ENCODE data around the gene KANSL1. TPM values are rescaled to one million over a fixed set of nuclear protein-coding genes. Genes with fewer than 3 reads are reported as not detected.

Gene KANSL1
- total RNA-seq, 1 donor from 2014 or later: 154 TPM

- H3K4me3 Mint-ChIP-seq (ENCODE audit: unreplicated experiment): no peak overlapping the region
- no peak for TF ChIP-seq CTCF (IDR thresholded peaks at IDR 0.05; ENCODE audit: unreplicated experiment)
- peaks cover 6% of the 10 kb centered on the region for H3K27me3 Mint-ChIP-seq (ENCODE audit: unreplicated experiment)
- H3K9me3 Mint-ChIP-seq (ENCODE audit: unreplicated experiment): no peaks in the 10 kb centered on the region
- H3K4me1 Mint-ChIP-seq (ENCODE audit: unreplicated experiment): peaks cover 39% of the 10 kb centered on the region
- H3K27ac Mint-ChIP-seq (ENCODE audit: unreplicated experiment): no peak overlapping the region
- DNase-seq (ENCODE audit: low spot score): no peak
- H3K36me3 Mint-ChIP-seq (ENCODE audit: low read depth, unreplicated experiment): no peaks in the 10 kb centered on the region
These were observed 49.0 kb downstream of the KANSL1 start for GRCh38 chr17:46144246-46144645.

DNA sequence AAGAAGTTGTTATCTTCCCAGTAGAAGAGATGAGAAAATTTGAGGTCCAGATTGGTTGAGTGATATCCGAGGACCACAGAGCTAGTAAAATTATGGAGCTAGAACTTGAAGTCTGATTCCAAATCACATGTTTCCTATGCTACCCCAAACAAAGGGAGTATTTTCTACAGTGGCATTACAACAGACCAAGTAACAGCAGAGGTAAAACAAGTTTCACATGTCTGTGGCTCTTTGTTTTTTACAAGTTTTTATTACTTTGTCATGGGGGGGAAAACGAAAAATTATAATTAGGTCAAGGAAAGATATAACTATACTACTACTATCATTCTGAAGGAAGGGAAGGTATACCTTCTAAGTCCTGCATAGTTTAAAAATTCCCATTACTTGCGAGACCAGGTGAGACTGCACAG lies 49.4 kb downstream of the KANSL1 start:
- peaks cover 4% of the 10 kb centered on the region for H3K27me3 Mint-ChIP-seq (ENCODE audit: unreplicated experiment)
- H3K27ac Mint-ChIP-seq (ENCODE audit: unreplicated experiment): peak overlapping the region; percentile 16
- TF ChIP-seq CTCF (IDR thresholded peaks at IDR 0.05; ENCODE audit: unreplicated experiment): no peak
- no peaks in the 10 kb centered on the region for H3K36me3 Mint-ChIP-seq (ENCODE audit: low read depth, unreplicated experiment)
- H3K4me1 Mint-ChIP-seq (ENCODE audit: unreplicated experiment): peaks cover 40% of the 10 kb centered on the region
- no peak for DNase-seq (ENCODE audit: low spot score)
- no peak overlapping the region for H3K4me3 Mint-ChIP-seq (ENCODE audit: unreplicated experiment)
- H3K9me3 Mint-ChIP-seq (ENCODE audit: unreplicated experiment): no peaks in the 10 kb centered on the region

GRCh38 chr17:46141645-46142044 lies 51.6 kb downstream of the KANSL1 start:
- Mint-ChIP-seq H3K9me3 (ENCODE audit: unreplicated experiment) (no peaks in the 10 kb centered on the region), H3K36me3 (ENCODE audit: low read depth, unreplicated experiment) (no peaks in the 10 kb centered on the region), H3K27me3 (ENCODE audit: unreplicated experiment) (peaks cover 2% of the 10 kb centered on the region), H3K27ac (ENCODE audit: unreplicated experiment) (no peak overlapping the region), H3K4me3 (ENCODE audit: unreplicated experiment) (no peak overlapping the region), H3K4me1 (ENCODE audit: unreplicated experiment) (peaks cover 30% of the 10 kb centered on the region)
- no peak for TF ChIP-seq CTCF (IDR thresholded peaks at IDR 0.05; ENCODE audit: unreplicated experiment)
- DNase-seq (ENCODE audit: low spot score): no peak

DNA sequence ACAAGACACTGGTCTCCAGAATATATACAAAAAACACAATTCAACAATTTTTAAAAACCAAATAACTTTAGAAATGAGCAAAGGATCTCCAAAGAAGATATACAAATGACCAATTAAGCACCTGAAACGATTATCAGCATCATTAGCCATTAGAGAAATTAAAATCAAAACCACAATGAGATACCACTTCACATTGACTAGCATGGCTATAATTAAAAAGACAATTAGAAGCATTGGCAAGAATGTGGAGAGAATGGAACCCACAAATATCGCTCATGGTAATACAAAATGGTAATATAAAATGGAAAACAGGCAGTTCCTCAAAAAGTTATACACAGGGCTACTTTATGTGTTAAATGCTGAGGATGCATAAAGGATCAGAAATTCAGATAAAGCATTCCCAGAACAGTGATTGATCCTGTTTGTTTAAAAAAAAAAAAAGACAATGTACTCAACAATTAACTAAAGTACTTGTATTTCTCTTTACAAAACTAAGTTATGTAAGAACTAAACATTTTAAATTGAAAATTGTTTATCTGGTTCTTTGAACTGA lies 52.5 kb downstream of the KANSL1 start:
- H3K27ac Mint-ChIP-seq (ENCODE audit: unreplicated experiment): peak overlapping the region; percentile 16
- no peak for DNase-seq (ENCODE audit: low spot score)
- peaks cover 24% of the 10 kb centered on the region for H3K4me1 Mint-ChIP-seq (ENCODE audit: unreplicated experiment)
- TF ChIP-seq CTCF (IDR thresholded peaks at IDR 0.05; ENCODE audit: unreplicated experiment): no peak
- no peaks in the 10 kb centered on the region for H3K9me3 Mint-ChIP-seq (ENCODE audit: unreplicated experiment)
- H3K36me3 Mint-ChIP-seq (ENCODE audit: low read depth, unreplicated experiment): no peaks in the 10 kb centered on the region
- no peak overlapping the region for H3K4me3 Mint-ChIP-seq (ENCODE audit: unreplicated experiment)
- peaks cover 2% of the 10 kb centered on the region for H3K27me3 Mint-ChIP-seq (ENCODE audit: unreplicated experiment)

DNA sequence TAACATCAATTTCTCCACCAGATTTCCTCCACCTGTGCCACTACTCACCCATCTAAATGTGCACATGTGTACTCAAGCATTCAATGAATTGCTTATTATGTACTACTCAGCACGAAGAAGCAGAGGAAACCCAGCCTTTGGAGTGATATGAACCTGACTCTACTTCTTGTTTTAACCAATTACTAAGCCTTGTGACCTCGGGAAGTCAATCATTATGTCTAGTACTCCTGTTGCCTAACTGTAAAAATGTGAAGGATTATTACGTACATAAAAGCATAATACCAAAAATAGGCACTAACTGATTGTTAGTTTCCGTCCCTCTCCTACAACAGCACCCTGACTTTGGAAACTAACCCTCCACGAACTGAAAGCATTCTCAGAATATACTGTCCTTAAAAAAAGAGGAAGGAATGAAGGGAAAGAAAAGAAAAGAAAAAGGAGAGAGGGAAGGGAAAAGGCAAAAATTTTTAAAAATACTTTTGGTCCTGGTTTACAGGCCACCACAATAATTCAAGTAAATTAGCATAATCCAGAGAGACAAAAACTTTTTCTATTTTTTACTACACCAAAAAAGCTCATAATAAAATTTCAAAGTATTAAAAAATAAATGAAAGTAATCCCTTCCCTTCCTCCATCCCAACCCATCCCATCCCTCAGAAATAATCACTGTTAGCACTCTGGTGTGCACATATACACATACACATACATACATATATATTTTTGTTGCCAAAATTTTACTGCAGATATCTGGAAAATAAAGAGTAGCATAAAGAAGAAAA lies 53.6 kb downstream of the KANSL1 start:
- peak overlapping the region; percentile 10 for H3K27ac Mint-ChIP-seq (ENCODE audit: unreplicated experiment)
- H3K4me3 Mint-ChIP-seq (ENCODE audit: unreplicated experiment): no peak overlapping the region
- H3K4me1 Mint-ChIP-seq (ENCODE audit: unreplicated experiment): peaks cover 24% of the 10 kb centered on the region

More for the DNA sequence above, 53.6 kb downstream of the KANSL1 start:
- no peak for DNase-seq (ENCODE audit: low spot score)
- TF ChIP-seq CTCF (IDR thresholded peaks at IDR 0.05; ENCODE audit: unreplicated experiment): no peak
- Mint-ChIP-seq H3K36me3 (ENCODE audit: low read depth, unreplicated experiment) (no peaks in the 10 kb centered on the region), H3K9me3 (ENCODE audit: unreplicated experiment) (no peaks in the 10 kb centered on the region), H3K27me3 (ENCODE audit: unreplicated experiment) (peaks cover 2% of the 10 kb centered on the region)

Data from endothelial cell (in vitro differentiated cells).